ENCODE measurements around the gene TNF.

DNA sequence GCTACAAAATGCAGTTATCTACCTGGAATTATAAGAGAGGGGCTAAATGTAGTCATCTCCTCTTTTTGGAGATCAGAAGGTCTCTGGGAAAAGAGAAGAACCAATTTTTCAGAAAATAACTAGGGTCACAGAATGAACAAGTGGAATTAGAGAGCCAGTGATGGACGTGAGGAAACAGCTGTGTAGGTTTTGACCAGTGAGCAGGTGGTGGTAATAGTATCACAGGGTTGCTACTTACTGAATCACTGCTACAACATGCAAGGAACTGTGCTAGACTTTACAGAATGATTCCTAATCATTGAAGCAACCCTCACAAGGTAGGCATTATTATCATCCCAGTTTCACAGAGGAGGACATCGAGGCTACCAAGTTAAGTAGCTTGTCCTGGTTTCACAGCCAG, 30.7 kb upstream of the TNF start:
- no peak for TF ChIP-seq POLR2A (IDR thresholded peaks at IDR 0.05)
- TF ChIP-seq CTCF (IDR thresholded peaks at IDR 0.05), result no peak
